ENCODE measurements around the gene SKAP1. TPM values are rescaled to one million over a fixed set of nuclear protein-coding genes. Genes with fewer than 3 reads are reported as not detected.

The SKAP1 gene
- total and polyA plus RNA-seq, 8 donors: 1.2 to 3.0 (median 1.8) TPM

GRCh38 chr17:48335858-48336500 is 94.0 kb downstream of the SKAP1 start:
- Histone ChIP-seq H3K4me1 (no peaks in the 10 kb centered on the region), H3K27me3 (peaks cover 52 to 75% of the 10 kb centered on the region in 2 donors), H3K9me3 (no peaks in the 10 kb centered on the region), H3K36me3 (no peaks in the 10 kb centered on the region), H3K27ac (no peak overlapping the region), H3K4me3 (no peak overlapping the region)
- ATAC-seq (peak; percentile 68), DNase-seq (peak in 2 of 4 donors; percentile 72)
- TF ChIP-seq CTCF (IDR thresholded peaks at IDR 0.05): peak; percentile 58 to 75
- intact Hi-C loops (cut with DNase I): no loop called here

GRCh38 chr17:48335146-48335784 is 94.7 kb downstream of the SKAP1 start:
- DNase-seq: no peak
- H3K4me1 ChIP-seq: no peaks in the 10 kb centered on the region
- ATAC-seq: no peak
- H3K27me3 ChIP-seq: peaks cover 59 to 75% of the 10 kb centered on the region in 2 donors
- no peak overlapping the region for H3K4me3 ChIP-seq
- no peak for TF ChIP-seq CTCF (IDR thresholded peaks at IDR 0.05)
- no peaks in the 10 kb centered on the region for H3K9me3 ChIP-seq
- no peak overlapping the region for H3K27ac ChIP-seq
- intact Hi-C loops (cut with DNase I): no loop called here
- no peaks in the 10 kb centered on the region for H3K36me3 ChIP-seq

- Histone ChIP-seq H3K4me3 (no peak overlapping the region), H3K4me1 (no peaks in the 10 kb centered on the region), H3K36me3 (no peaks in the 10 kb centered on the region), H3K27ac (no peak overlapping the region), H3K27me3 (peaks cover 67 to 83% of the 10 kb centered on the region in 2 donors), H3K9me3 (no peaks in the 10 kb centered on the region)
- TF ChIP-seq CTCF (IDR thresholded peaks at IDR 0.05): no peak
- DNase-seq (no peak), ATAC-seq (no peak)
- intact Hi-C loops (cut with DNase I): no loop called here
Observed at GRCh38 chr17:48333034-48333530, 96.9 kb downstream of the SKAP1 start.

DNA sequence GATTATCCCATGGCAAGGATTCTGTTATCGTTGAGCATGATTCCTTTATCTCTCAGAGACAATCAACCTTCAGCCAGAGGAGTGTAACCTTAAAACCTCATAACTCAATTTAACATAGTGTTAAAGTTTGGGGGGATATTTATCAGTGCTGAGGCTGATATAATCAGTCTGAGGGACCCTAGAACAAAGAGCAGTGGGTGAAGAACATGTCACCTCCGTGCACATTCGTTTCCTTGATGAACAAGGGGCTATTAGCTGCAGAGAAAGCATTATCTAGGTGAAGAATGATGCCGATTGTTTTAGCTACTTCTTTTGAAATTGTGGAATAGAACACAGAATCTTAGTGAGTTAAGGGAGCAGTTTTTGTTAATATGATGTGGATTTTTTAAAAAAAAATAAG is 99.1 kb downstream of the SKAP1 start:
- intact Hi-C loops (cut with DNase I): no loop called here
- TF ChIP-seq CTCF (IDR thresholded peaks at IDR 0.05): no peak
- peaks cover 72 to 97% of the 10 kb centered on the region in 2 donors for H3K27me3 ChIP-seq

DNA sequence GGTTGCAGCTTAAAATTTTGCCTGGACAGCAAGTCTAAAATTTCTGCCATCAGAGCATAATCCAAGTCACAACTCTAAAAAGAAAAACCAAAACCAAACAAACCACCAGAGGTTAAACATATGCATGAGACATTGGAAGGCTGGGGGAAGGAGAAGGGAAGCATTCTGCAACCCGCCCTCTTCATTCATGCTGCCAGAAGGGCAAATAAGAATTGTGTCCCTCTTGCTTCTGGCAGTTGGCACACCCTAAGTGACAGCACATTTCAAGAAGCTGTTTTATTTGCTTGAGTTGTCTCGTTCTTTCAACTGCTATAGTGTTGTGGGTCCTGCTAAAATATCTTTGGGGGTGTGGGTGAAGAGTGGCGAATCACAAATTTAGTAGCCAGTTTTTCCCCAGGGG is 99.6 kb downstream of the SKAP1 start:
- DNase-seq (no peak), ATAC-seq (no peak)
- no peaks in the 10 kb centered on the region for H3K4me1 ChIP-seq
- TF ChIP-seq CTCF (IDR thresholded peaks at IDR 0.05): no peak
- no peak overlapping the region for H3K4me3 ChIP-seq
- H3K27ac ChIP-seq: no peak overlapping the region
- no peaks in the 10 kb centered on the region for H3K9me3 ChIP-seq
- intact Hi-C loops (cut with DNase I): no loop called here
- no peaks in the 10 kb centered on the region for H3K36me3 ChIP-seq
- peaks cover 72 to 98% of the 10 kb centered on the region in 2 donors for H3K27me3 ChIP-seq

More for the DNA sequence above, 99.1 kb downstream of the SKAP1 start:
- Histone ChIP-seq H3K27ac (no peak overlapping the region), H3K4me3 (no peak overlapping the region), H3K36me3 (no peaks in the 10 kb centered on the region), H3K9me3 (no peaks in the 10 kb centered on the region), H3K4me1 (no peaks in the 10 kb centered on the region)
- DNase-seq (no peak), ATAC-seq (no peak)
